ENCODE measurements around the gene TALDO1.

TALDO1 gene

GRCh38 chr11:701741-702461 lies 45.4 kb upstream of the TALDO1 start:
- peaks cover 0 to 17% of the 10 kb centered on the region in 2 donors for H3K27me3 ChIP-seq
- no peak overlapping the region for H3K4me3 ChIP-seq
- peaks cover 0 to 56% (median 43%) of the 10 kb centered on the region in 4 donors for H3K4me1 ChIP-seq
- H3K27ac ChIP-seq: peak overlapping the region; percentile 59 to 86
- peaks cover 0 to 34% (median 21%) of the 10 kb centered on the region in 3 donors for H3K36me3 ChIP-seq
- intact Hi-C loops (cut with DNase I; ENCODE audit: low total_unique reads): no loop called here
- no peaks in the 10 kb centered on the region for H3K9me3 ChIP-seq
- TF ChIP-seq CTCF (IDR thresholded peaks at IDR 0.05): no peak
- DNase-seq: no peak

GRCh38 chr11:702462-703461 lies 44.5 kb upstream of the TALDO1 start:
- DNase-seq: peak in 1 of 2 donors; percentile 81
- H3K4me3 ChIP-seq: no peak overlapping the region
- H3K27me3 ChIP-seq: peaks cover 0 to 25% of the 10 kb centered on the region in 2 donors
- intact Hi-C loops (cut with DNase I; ENCODE audit: low total_unique reads): no loop called here
- no peak for TF ChIP-seq CTCF (IDR thresholded peaks at IDR 0.05)
- peaks cover 0 to 56% (median 42%) of the 10 kb centered on the region in 4 donors for H3K4me1 ChIP-seq
- H3K36me3 ChIP-seq: peaks cover 0 to 34% (median 21%) of the 10 kb centered on the region in 3 donors
- no peaks in the 10 kb centered on the region for H3K9me3 ChIP-seq
- peak overlapping the region; percentile 59 to 86 for H3K27ac ChIP-seq

- Histone ChIP-seq H3K27ac (peak overlapping the region; percentile 59 to 86), H3K4me1 (peaks cover 0 to 54% (median 40%) of the 10 kb centered on the region in 4 donors), H3K4me3 (no peak overlapping the region), H3K9me3 (no peaks in the 10 kb centered on the region), H3K27me3 (peaks cover 0 to 33% of the 10 kb centered on the region in 2 donors), H3K36me3 (peaks cover 0 to 34% (median 21%) of the 10 kb centered on the region in 3 donors)
- no peak for TF ChIP-seq CTCF (IDR thresholded peaks at IDR 0.05)
- no peak for DNase-seq
- intact Hi-C loops (cut with DNase I; ENCODE audit: low total_unique reads): no loop called here
Observed at GRCh38 chr11:703506-703905, 43.8 kb upstream of the TALDO1 start.

GRCh38 chr11:704228-704674 lies 43.0 kb upstream of the TALDO1 start:
- H3K27ac ChIP-seq: peak overlapping the region in 1 of 2 donors; percentile 86
- H3K4me1 ChIP-seq: peaks cover 0 to 60% (median 40%) of the 10 kb centered on the region in 4 donors
- H3K4me3 ChIP-seq: no peak overlapping the region
- H3K9me3 ChIP-seq: no peaks in the 10 kb centered on the region
- H3K36me3 ChIP-seq: peaks cover 0 to 34% (median 21%) of the 10 kb centered on the region in 3 donors
- DNase-seq: peak in 1 of 2 donors; percentile 63
- H3K27me3 ChIP-seq: peaks cover 0 to 38% of the 10 kb centered on the region in 2 donors
- no peak for TF ChIP-seq CTCF (IDR thresholded peaks at IDR 0.05)
- intact Hi-C loops (cut with DNase I; ENCODE audit: low total_unique reads): no loop called here

GRCh38 chr11:704781-705645 lies 42.3 kb upstream of the TALDO1 start:
- H3K4me1 ChIP-seq: peaks cover 0 to 65% (median 40%) of the 10 kb centered on the region in 4 donors
- H3K27me3 ChIP-seq: peaks cover 0 to 45% of the 10 kb centered on the region in 2 donors
- peak overlapping the region; percentile 59 to 63 for H3K4me3 ChIP-seq
- intact Hi-C loops (cut with DNase I; ENCODE audit: low total_unique reads): no loop called here
- H3K27ac ChIP-seq: peak overlapping the region; percentile 80 to 86
- H3K9me3 ChIP-seq: no peaks in the 10 kb centered on the region
- peaks cover 0 to 29% (median 21%) of the 10 kb centered on the region in 3 donors for H3K36me3 ChIP-seq
- TF ChIP-seq CTCF (IDR thresholded peaks at IDR 0.05): no peak
- DNase-seq: peak in 1 of 2 donors; percentile 66
